HG02981 (cell line): ENCODE results near the gene CNDP2.
"Not testable (repeated sequence)": the region's sequence is repeated elsewhere in the genome, so short reads cannot be mapped to it uniquely, and the experiment has no call there.

Experiments
- ATAC-seq: cut with Tn5 transposase; IDR thresholded peaks from one replicate; pipeline ENCODE4 v1.9.1; 2021; ENCODE audit warnings: mild to moderate bottlenecking, moderate library complexity; ENCODE audit not compliant: unreplicated experiment

The CNDP2 gene

GRCh38 chr18:74515620-74516231 is 19.6 kb downstream of the CNDP2 start:
- no peak for ATAC-seq

- no peak for ATAC-seq
Measured at GRCh38 chr18:74516271-74517235, 20.4 kb downstream of the CNDP2 start.

GRCh38 chr18:74517236-74517630 is 21.1 kb downstream of the CNDP2 start:
- no peak for ATAC-seq

- no peak for ATAC-seq
Measured at GRCh38 chr18:74518456-74519295, 22.5 kb downstream of the CNDP2 start.

- ATAC-seq = no peak
Measured at GRCh38 chr18:74519320-74520095, 23.3 kb downstream of the CNDP2 start.

- no peak for ATAC-seq
Measured at GRCh38 chr18:74520096-74520833, 24.1 kb downstream of the CNDP2 start.

GRCh38 chr18:74521068-74521725 is 25.0 kb downstream of the CNDP2 start:
- ATAC-seq = no peak

GRCh38 chr18:74522635-74523548 is 26.7 kb downstream of the CNDP2 start:
- ATAC-seq = no peak

- ATAC-seq = no peak
Measured at GRCh38 chr18:74524097-74524496, 27.9 kb downstream of the CNDP2 start.

- not testable (repeated sequence) for ATAC-seq
Measured at GRCh38 chr18:74524915-74525314, 28.8 kb downstream of the CNDP2 start.

- ATAC-seq = no peak
Measured at GRCh38 chr18:74525741-74526140, 29.6 kb downstream of the CNDP2 start.

- ATAC-seq = no peak
Measured at GRCh38 chr18:74526488-74526887, 30.3 kb downstream of the CNDP2 start.

- peak; percentile 62 for ATAC-seq
Measured at GRCh38 chr18:74528478-74528877, 32.3 kb downstream of the CNDP2 start.

GRCh38 chr18:74528913-74529312 is 32.8 kb downstream of the CNDP2 start:
- ATAC-seq = peak; percentile 16

GRCh38 chr18:74529378-74529777 is 33.2 kb downstream of the CNDP2 start:
- no peak for ATAC-seq

- ATAC-seq = no peak
Measured at GRCh38 chr18:74529811-74530583, 33.8 kb downstream of the CNDP2 start.

GRCh38 chr18:74530584-74530862 is 34.4 kb downstream of the CNDP2 start:
- no peak for ATAC-seq

GRCh38 chr18:74531043-74531442 is 34.9 kb downstream of the CNDP2 start:
- ATAC-seq = no peak
